Uterus (tissue), 4 donors: ENCODE results near the gene RTF2. TPM values are rescaled to one million over a fixed set of nuclear protein-coding genes. Genes with fewer than 3 reads are reported as not detected.

Experiments used
- DNase-seq, 2 donors: peaks; one replicate each; pipeline ENCODE4 v3.0.0-alpha.2; 2019 to 2020
- H3K27ac ChIP-seq, 2 donors: fragments of 200-600 bp; sonication (generic); 1 replicate in 1 of 2; 2 replicates in 1 of 2; pipeline ENCODE4 v1.5.1; 2016 to 2018
- H3K27me3 ChIP-seq, 2 donors: fragments of 200-600 bp; sonication (generic); one replicate each; pipeline ENCODE4 v1.5.1; 2018 to 2019; ENCODE audit warnings: control low read depth in 1 of 2
- H3K36me3 ChIP-seq, 2 donors: fragments of 200-600 bp; sonication (generic); one replicate each; pipeline ENCODE4 v1.5.1; 2019; ENCODE audit warnings: control low read depth in 1 of 2
- H3K4me1 ChIP-seq, 2 donors: fragments of 200-600 bp; sonication (generic); one replicate each; pipeline ENCODE4 v1.5.1; 2018 to 2019; ENCODE audit warnings: control low read depth in 1 of 2
- H3K4me3 ChIP-seq, 2 donors: fragments of 200-600 bp; sonication (generic); 1 replicate in 1 of 2; 2 replicates in 1 of 2; pipeline ENCODE4 v1.5.1; 2018 to 2019; ENCODE audit warnings: mild to moderate bottlenecking in 1 of 2
- H3K9me3 ChIP-seq, 2 donors: fragments of 200-600 bp; sonication (generic); one replicate each; pipeline ENCODE4 v1.5.1; 2019; ENCODE audit warnings: control low read depth in 1 of 2
- POLR2A ChIP-seq, 2 donors: fragments of 450-650 bp; IDR thresholded peaks; one replicate each; pipeline ENCODE4 v1.6.1; 2016; ENCODE audit warnings: antibody characterized with exemption in 2 of 2, mild to moderate bottlenecking in 1 of 2, moderate library complexity in 1 of 2
- intact Hi-C: fragments of 100-400 bp; cut with DNase I; formaldehyde crosslinking; loops from one replicate; pipeline ENCODE4 v1.15.1; 2023; ENCODE audit warnings: low total_unique reads
- total RNA-seq, 4 donors: library from RNA; depleted of rRNA in 3 of 4; stranded (reverse); fragments of >200 nt in 3 of 4; gene quantifications; one replicate each; pipeline versions ENCODE4 v1.1.0 to v1.2.4, GENCODE V29; 2014 to 2023
- TF ChIP-seq, protein P1 (sequence below), 4 experiments: fragments of 200-600 bp in 2 of 4; fragments of 450-650 bp in 2 of 4; sonication (generic) in 2 of 4; IDR thresholded peaks; one replicate each; pipeline ENCODE4 v1.5.1; 2016 to 2019; ENCODE audit warnings: antibody characterized with exemption in 4 of 4, mild to moderate bottlenecking in 2 of 4, moderate library complexity in 1 of 4
- donor health status: DM: yes; HTN: yes; CAD: no.

The RTF2 gene
- total RNA-seq, 4 donors from 2014 or later: 27.4 to 86.6 (median 69.6) TPM

DNA sequence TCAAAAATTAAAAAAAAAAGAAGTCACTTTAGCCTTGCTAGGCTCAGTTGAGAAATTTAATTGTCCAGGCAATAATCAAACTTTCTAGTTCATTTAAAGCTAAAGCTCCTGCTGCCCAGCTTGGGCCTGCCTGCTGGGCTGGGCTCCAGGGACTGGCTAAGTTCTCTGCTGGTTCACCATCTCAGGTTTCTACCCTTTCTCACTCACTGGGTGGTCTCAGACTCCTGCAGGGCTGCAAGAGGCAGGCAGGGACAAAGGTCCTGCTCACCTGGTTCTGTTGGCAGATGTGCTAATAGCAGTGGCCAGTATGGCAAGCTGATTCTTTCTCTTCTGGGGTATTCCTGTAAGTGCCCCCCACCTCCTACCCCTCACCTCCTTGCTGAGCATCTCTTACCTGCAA, 21.2 kb upstream of the RTF2 start:
- Histone ChIP-seq H3K27me3 (no peaks in the 10 kb centered on the region), H3K36me3 (no peaks in the 10 kb centered on the region), H3K4me1 (no peaks in the 10 kb centered on the region), H3K4me3 (no peak overlapping the region), H3K27ac (no peak overlapping the region), H3K9me3 (no peaks in the 10 kb centered on the region)
- no peak for DNase-seq
- intact Hi-C loops: no loop called here
- TF ChIP-seq, protein P1, sequence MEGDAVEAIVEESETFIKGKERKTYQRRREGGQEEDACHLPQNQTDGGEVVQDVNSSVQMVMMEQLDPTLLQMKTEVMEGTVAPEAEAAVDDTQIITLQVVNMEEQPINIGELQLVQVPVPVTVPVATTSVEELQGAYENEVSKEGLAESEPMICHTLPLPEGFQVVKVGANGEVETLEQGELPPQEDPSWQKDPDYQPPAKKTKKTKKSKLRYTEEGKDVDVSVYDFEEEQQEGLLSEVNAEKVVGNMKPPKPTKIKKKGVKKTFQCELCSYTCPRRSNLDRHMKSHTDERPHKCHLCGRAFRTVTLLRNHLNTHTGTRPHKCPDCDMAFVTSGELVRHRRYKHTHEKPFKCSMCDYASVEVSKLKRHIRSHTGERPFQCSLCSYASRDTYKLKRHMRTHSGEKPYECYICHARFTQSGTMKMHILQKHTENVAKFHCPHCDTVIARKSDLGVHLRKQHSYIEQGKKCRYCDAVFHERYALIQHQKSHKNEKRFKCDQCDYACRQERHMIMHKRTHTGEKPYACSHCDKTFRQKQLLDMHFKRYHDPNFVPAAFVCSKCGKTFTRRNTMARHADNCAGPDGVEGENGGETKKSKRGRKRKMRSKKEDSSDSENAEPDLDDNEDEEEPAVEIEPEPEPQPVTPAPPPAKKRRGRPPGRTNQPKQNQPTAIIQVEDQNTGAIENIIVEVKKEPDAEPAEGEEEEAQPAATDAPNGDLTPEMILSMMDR (IDR thresholded peaks at IDR 0.05): no peak
- no peak for TF ChIP-seq POLR2A (IDR thresholded peaks at IDR 0.05)

DNA sequence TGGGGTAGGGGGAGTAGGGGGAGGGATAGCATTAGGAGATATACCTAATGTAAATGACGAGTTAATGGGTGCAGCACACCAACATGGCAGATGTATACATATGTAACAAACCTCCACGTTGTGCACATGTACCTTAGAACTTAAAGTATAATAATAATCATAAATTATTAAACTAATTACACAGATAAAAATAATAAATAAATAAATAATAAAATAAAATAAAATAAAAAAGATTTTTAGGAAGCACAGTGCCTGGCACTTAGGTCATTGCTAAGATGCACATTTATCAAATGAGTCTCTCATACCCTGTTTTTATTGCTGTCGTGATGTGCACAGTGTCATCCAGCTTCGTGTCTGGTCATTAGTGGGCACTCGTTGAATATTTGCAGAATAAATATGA, 19.0 kb upstream of the RTF2 start:
- no peaks in the 10 kb centered on the region for H3K9me3 ChIP-seq
- H3K27me3 ChIP-seq: no peaks in the 10 kb centered on the region
- no peaks in the 10 kb centered on the region for H3K36me3 ChIP-seq
- TF ChIP-seq, protein P1 (IDR thresholded peaks at IDR 0.05): no peak
- no peak for TF ChIP-seq POLR2A (IDR thresholded peaks at IDR 0.05)
- intact Hi-C loops: no loop called here
- no peak overlapping the region for H3K4me3 ChIP-seq
- no peak for DNase-seq
- H3K27ac ChIP-seq: no peak overlapping the region
- no peaks in the 10 kb centered on the region for H3K4me1 ChIP-seq

DNA sequence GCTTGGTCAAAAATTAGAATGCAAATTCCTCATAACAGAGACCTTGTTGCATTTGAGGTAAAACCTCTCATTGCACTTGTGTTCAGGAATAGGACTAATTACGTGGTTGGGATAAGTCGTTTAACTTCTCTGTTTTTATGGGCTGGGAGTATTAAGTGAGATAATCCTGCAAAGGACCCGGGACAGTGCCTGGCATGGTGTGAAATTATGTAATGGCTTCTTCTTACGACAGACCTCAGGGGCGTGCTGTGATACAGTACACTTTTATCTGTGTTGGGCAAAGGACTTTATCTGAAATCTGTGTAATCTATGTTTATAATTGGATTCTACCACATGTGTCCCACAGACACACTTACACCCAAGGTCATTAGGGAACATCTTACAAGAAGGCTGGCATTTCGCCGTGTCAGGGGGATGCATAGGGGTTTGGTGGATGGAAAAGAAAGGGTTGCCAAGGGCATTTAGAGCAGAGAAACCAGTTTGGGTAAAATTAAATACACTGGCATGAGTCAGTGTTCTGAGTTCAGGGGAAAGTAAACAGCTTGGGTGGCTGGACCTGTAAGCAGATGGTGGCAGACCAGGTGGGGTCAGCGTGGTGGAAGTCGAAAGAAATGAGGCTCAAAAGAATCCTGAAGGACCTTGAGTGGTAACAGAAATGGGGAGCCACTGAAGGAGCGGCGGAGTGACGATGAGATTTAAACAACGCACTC, 17.2 kb upstream of the RTF2 start:
- no peak for DNase-seq
- no peaks in the 10 kb centered on the region for H3K4me1 ChIP-seq
- intact Hi-C loops: no loop called here

DNA sequence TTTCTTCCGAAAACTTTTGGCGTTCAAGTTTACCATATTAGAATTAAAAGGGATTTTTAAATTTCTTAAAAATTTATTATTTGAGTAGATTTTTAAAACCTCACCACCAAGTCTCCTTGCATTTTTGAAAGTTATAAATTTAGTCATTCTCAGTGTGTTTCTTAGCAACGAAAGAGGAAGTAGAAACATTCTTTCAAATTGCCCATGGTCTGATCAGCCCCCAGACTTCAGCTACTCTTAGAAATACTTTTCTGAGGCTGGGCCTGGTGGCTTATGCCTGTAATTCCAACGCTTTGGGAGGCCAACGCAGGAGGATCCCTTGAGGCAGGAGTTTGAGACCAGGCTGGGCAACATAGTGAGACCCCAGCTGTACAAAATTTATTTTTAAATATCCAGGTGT, 15.1 kb upstream of the RTF2 start:
- TF ChIP-seq POLR2A (IDR thresholded peaks at IDR 0.05): no peak
- TF ChIP-seq, protein P1 (IDR thresholded peaks at IDR 0.05): no peak
- Histone ChIP-seq H3K36me3 (no peaks in the 10 kb centered on the region), H3K4me3 (no peak overlapping the region), H3K9me3 (no peaks in the 10 kb centered on the region), H3K4me1 (no peaks in the 10 kb centered on the region), H3K27me3 (no peaks in the 10 kb centered on the region), H3K27ac (no peak overlapping the region)
- intact Hi-C loops: no loop called here
- DNase-seq: no peak

More for the DNA sequence above, 17.2 kb upstream of the RTF2 start:
- no peaks in the 10 kb centered on the region for H3K27me3 ChIP-seq
- no peaks in the 10 kb centered on the region for H3K9me3 ChIP-seq
- no peaks in the 10 kb centered on the region for H3K36me3 ChIP-seq
- no peak overlapping the region for H3K4me3 ChIP-seq
- TF ChIP-seq, protein P1 (IDR thresholded peaks at IDR 0.05): no peak
- no peak for TF ChIP-seq POLR2A (IDR thresholded peaks at IDR 0.05)
- H3K27ac ChIP-seq: no peak overlapping the region

DNA sequence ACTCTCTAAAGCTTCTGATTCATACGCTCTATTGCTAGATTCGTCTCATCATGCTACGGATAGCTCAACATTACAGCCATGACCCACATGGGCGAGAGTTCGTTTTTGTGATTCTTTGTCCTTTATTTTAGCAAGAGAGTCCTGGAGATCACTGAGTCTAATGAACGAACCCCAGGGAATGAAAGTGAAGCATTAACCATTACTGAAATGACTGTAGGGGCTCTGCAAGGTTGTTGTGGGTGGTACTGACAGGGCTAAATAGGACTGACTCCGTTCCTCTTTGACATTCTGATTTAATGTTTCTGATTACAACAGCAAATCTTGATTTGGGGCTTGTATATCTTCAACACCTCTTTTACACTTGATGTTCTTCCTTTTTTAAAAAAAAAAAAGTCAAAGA, 13.7 kb upstream of the RTF2 start:
- Histone ChIP-seq H3K27ac (no peak overlapping the region), H3K4me1 (no peaks in the 10 kb centered on the region), H3K27me3 (no peaks in the 10 kb centered on the region), H3K9me3 (no peaks in the 10 kb centered on the region), H3K4me3 (no peak overlapping the region), H3K36me3 (no peaks in the 10 kb centered on the region)
- intact Hi-C loops: no loop called here
- DNase-seq: no peak
- TF ChIP-seq, protein P1 (IDR thresholded peaks at IDR 0.05): no peak
- no peak for TF ChIP-seq POLR2A (IDR thresholded peaks at IDR 0.05)
